ENCODE results near the gene SPZ1. TPM values are rescaled to one million over a fixed set of nuclear protein-coding genes. Genes with fewer than 3 reads are reported as not detected.
"Not testable (repeated sequence)": the region's sequence is repeated elsewhere in the genome, so short reads cannot be mapped to it uniquely, and the experiment has no call there.

SPZ1 gene
- total and polyA plus RNA-seq, 10 of the 15 experiments (the other 5 are each of a cell fraction or from before 2014, with no cell fraction given), result not detected

GRCh38 chr5:80351019-80351418 lies 31.2 kb downstream of the SPZ1 start:
- FAIRE-seq; ATAC-seq; H4K20me1 ChIP-seq (ENCODE audit: control insufficient read depth, insufficient read depth): not testable (repeated sequence)

GRCh38 chr5:80355686-80356085 lies 35.9 kb downstream of the SPZ1 start:
- Histone ChIP-seq H3K4me2 (ENCODE audit: control insufficient read depth, insufficient read depth) (no peak overlapping the region), H2AFZ (ENCODE audit: control insufficient read depth, low read depth, low read length) (no peak overlapping the region), H3K79me2 (ENCODE audit: control insufficient read depth, insufficient read depth, low read length) (no peaks in the 10 kb centered on the region), H3K9me3 (replicated peaks; ENCODE audit: control insufficient read depth, insufficient read depth, low read length) (no peaks in the 10 kb centered on the region), H3K27ac (ENCODE audit: control insufficient read depth, insufficient read depth) (no peak overlapping the region), H4K20me1 (ENCODE audit: control insufficient read depth, insufficient read depth) (no peaks in the 10 kb centered on the region), H3K9ac (ENCODE audit: control insufficient read depth, insufficient read depth, low read length) (no peak overlapping the region), H3K36me3 (ENCODE audit: control insufficient read depth in 2 of 2, insufficient read depth in 2 of 2, low read length in 1 of 2) (no peaks in the 10 kb centered on the region), H3K27me3 (replicated peaks in 1 of 2; ENCODE audit: control insufficient read depth in 2 of 2, insufficient read depth in 2 of 2, low read length in 1 of 2) (no peaks in the 10 kb centered on the region), H3K4me3 (no peak overlapping the region), H3K4me1 (ENCODE audit: control insufficient read depth, insufficient read depth, low read length) (no peaks in the 10 kb centered on the region)
- intact Hi-C loops (cut with micrococcal nuclease; ENCODE audit: unreplicated experiment) (no loop called here), in situ Hi-C loops (cut with MboI) (no loop called here)
- ChIA-PET RAD21 (ENCODE audit: unreplicated experiment) (no interaction called here), POLR2A (no interaction called here), CTCF (no interaction called here), SMC1A (ENCODE audit: uncharacterized antibody, unreplicated experiment) (interaction anchor here (0.6 kb wide), 1 partner anchor 527 kb away, joined by 3 read pairs; no protein-coding TSS in a partner anchor)
- ATAC-seq, result no peak
- 22% methylated on average over 4 of the region's 4 CpGs for WGBS (ENCODE audit: insufficient coverage, insufficient replicate concordance, low lambda C conversion rate, missing lambda C conversion rate)
- BruUV-seq (replicated peaks), result no TSS peak
- FAIRE-seq, result no peak
- no peak for DNase-seq (ENCODE audit: low read depth, low spot score)
- TF ChIP-seq TCF3 (IDR thresholded peaks at IDR 0.05; ENCODE audit: borderline replicate concordance, insufficient read depth, low read depth, low read length) (no peak), E2F8 (IDR thresholded peaks at IDR 0.05; ENCODE audit: low read depth, partially characterized antibody) (no peak), IKZF2 (IDR thresholded peaks at IDR 0.05) (no peak), KLF5 (IDR thresholded peaks at IDR 0.05; ENCODE audit: partially characterized antibody) (no peak), POLR2AphosphoS5 (IDR thresholded peaks at IDR 0.05; ENCODE audit: low read length) (no peak), JUNB (IDR thresholded peaks at IDR 0.05) (no peak), NBN (IDR thresholded peaks at IDR 0.05) (no peak), NFXL1 (IDR thresholded peaks at IDR 0.05; ENCODE audit: borderline replicate concordance) (no peak), NFYB (IDR thresholded peaks at IDR 0.05; ENCODE audit: insufficient read depth, low read depth, low read length) (no peak), IRF5 (IDR thresholded peaks at IDR 0.05; ENCODE audit: borderline replicate concordance) (no peak)
- TF ChIP-seq, protein P1, sequence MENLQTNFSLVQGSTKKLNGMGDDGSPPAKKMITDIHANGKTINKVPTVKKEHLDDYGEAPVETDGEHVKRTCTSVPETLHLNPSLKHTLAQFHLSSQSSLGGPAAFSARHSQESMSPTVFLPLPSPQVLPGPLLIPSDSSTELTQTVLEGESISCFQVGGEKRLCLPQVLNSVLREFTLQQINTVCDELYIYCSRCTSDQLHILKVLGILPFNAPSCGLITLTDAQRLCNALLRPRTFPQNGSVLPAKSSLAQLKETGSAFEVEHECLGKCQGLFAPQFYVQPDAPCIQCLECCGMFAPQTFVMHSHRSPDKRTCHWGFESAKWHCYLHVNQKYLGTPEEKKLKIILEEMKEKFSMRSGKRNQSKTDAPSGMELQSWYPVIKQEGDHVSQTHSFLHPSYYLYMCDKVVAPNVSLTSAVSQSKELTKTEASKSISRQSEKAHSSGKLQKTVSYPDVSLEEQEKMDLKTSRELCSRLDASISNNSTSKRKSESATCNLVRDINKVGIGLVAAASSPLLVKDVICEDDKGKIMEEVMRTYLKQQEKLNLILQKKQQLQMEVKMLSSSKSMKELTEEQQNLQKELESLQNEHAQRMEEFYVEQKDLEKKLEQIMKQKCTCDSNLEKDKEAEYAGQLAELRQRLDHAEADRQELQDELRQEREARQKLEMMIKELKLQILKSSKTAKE (IDR thresholded peaks at IDR 0.05; ENCODE audit: low read depth, poor library complexity, severe bottlenecking), result no peak
- TF ChIP-seq, protein P2, sequence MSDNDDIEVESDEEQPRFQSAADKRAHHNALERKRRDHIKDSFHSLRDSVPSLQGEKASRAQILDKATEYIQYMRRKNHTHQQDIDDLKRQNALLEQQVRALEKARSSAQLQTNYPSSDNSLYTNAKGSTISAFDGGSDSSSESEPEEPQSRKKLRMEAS (IDR thresholded peaks at IDR 0.05; ENCODE audit: low read depth, low read length), result no peak

More at GRCh38 chr5:80351019-80351418, 31.2 kb downstream of the SPZ1 start:
- BruUV-seq (replicated peaks); H3K4me1 ChIP-seq (ENCODE audit: control insufficient read depth, insufficient read depth, low read length); SMC1A ChIA-PET (ENCODE audit: uncharacterized antibody, unreplicated experiment); H2AFZ ChIP-seq (ENCODE audit: control insufficient read depth, low read depth, low read length); in situ Hi-C loops (cut with MboI); H3K9me3 ChIP-seq (replicated peaks; ENCODE audit: control insufficient read depth, insufficient read depth, low read length); H3K27me3 ChIP-seq (replicated peaks in 1 of 2; ENCODE audit: control insufficient read depth in 2 of 2, insufficient read depth in 2 of 2, low read length in 1 of 2); H3K4me3 ChIP-seq; RAD21 ChIA-PET (ENCODE audit: unreplicated experiment); H3K9ac ChIP-seq (ENCODE audit: control insufficient read depth, insufficient read depth, low read length); H3K36me3 ChIP-seq (ENCODE audit: control insufficient read depth in 2 of 2, insufficient read depth in 2 of 2, low read length in 1 of 2); DNase-seq (ENCODE audit: low read depth, low spot score); H3K4me2 ChIP-seq (ENCODE audit: control insufficient read depth, insufficient read depth); H3K79me2 ChIP-seq (ENCODE audit: control insufficient read depth, insufficient read depth, low read length); intact Hi-C loops (cut with micrococcal nuclease; ENCODE audit: unreplicated experiment); CTCF ChIA-PET; H3K27ac ChIP-seq (ENCODE audit: control insufficient read depth, insufficient read depth); POLR2A ChIA-PET: not testable (repeated sequence)
- 76% methylated on average over 15 of the region's 15 CpGs for WGBS (ENCODE audit: insufficient coverage, insufficient replicate concordance, low lambda C conversion rate, missing lambda C conversion rate)

All from GM12878 (cell line).